ENCODE measurements around the gene SPATS2L. TPM values are rescaled to one million over a fixed set of nuclear protein-coding genes. Genes with fewer than 3 reads are reported as not detected.

The SPATS2L gene
- total and polyA plus RNA-seq, 12 donors: 23.4 to 104 (median 71.8) TPM

- TF ChIP-seq CTCF (IDR thresholded peaks at IDR 0.05): no peak
- ATAC-seq: peak in 6 of 8 donors; percentile 45 to 87 (median 65)
- H3K9me3 ChIP-seq: no peaks in the 10 kb centered on the region
- H3K4me1 ChIP-seq: peaks cover 0 to 22% (median 6%) of the 10 kb centered on the region in 9 donors
- H3K27me3 ChIP-seq: no peaks in the 10 kb centered on the region
- no peak overlapping the region for H3K27ac ChIP-seq
- DNase-seq: no peak
- WGBS, 2 donors: 56 to 61% methylated on average over 4 of the region's 4 CpGs
- no peak overlapping the region for H3K4me3 ChIP-seq
- no peaks in the 10 kb centered on the region for H3K36me3 ChIP-seq
- intact Hi-C loops (cut with DNase I): loop anchor here in 7 of 10 donors (2.0 to 10.0 kb wide), 7 partner anchors 74 to 316 kb away; no protein-coding TSS in a partner anchor
Observed at GRCh38 chr2:200300638-200301314, 5.7 kb upstream of the SPATS2L start.

- H3K9me3 ChIP-seq: no peaks in the 10 kb centered on the region
- peaks cover 0 to 22% (median 6%) of the 10 kb centered on the region in 9 donors for H3K4me1 ChIP-seq
- no peak overlapping the region for H3K4me3 ChIP-seq
- TF ChIP-seq CTCF (IDR thresholded peaks at IDR 0.05): no peak
- 77 to 84% methylated on average over 3 of the region's 3 CpGs for WGBS, 2 donors
- no peak overlapping the region for H3K27ac ChIP-seq
- no peaks in the 10 kb centered on the region for H3K36me3 ChIP-seq
- intact Hi-C loops (cut with DNase I): loop anchor here in 7 of 10 donors (2.0 to 10.0 kb wide), 7 partner anchors 73 to 317 kb away; no protein-coding TSS in a partner anchor
- DNase-seq (no peak), ATAC-seq (no peak)
- H3K27me3 ChIP-seq: no peaks in the 10 kb centered on the region
Observed at GRCh38 chr2:200301953-200302858, 4.3 kb upstream of the SPATS2L start.

- Histone ChIP-seq H3K9me3 (no peaks in the 10 kb centered on the region), H3K4me1 (peaks cover 0 to 27% (median 11%) of the 10 kb centered on the region in 9 donors), H3K27me3 (no peaks in the 10 kb centered on the region), H3K27ac (no peak overlapping the region), H3K4me3 (no peak overlapping the region), H3K36me3 (no peaks in the 10 kb centered on the region)
- no peak for TF ChIP-seq CTCF (IDR thresholded peaks at IDR 0.05)
- ATAC-seq (no peak), DNase-seq (no peak)
- 87 to 89% methylated on average over 9 of the region's 9 CpGs for WGBS, 2 donors
- intact Hi-C loops (cut with DNase I): loop anchor here in 7 of 10 donors (10.0 kb wide), 6 partner anchors 72 to 318 kb away; no protein-coding TSS in a partner anchor
Observed at GRCh38 chr2:200302940-200303727, 3.4 kb upstream of the SPATS2L start.
